Ascending aorta (tissue), 2 donors: Measurements from ENCODE around the gene MAPK13. TPM values are rescaled to one million over a fixed set of nuclear protein-coding genes. Genes with fewer than 3 reads are reported as not detected.

Source experiments
- DNase-seq, 2 donors: peaks; one replicate each; pipeline ENCODE4 v3.0.0-alpha.2; 2019; ENCODE audit warnings: low spot score in 2 of 2
- H3K27ac ChIP-seq, 2 donors: fragments of 200-600 bp; sonication (generic); one replicate each; pipeline ENCODE4 v1.5.1; 2016 to 2017; ENCODE audit warnings: mild to moderate bottlenecking in 1 of 2
- H3K27me3 ChIP-seq: fragments of 200-600 bp; sonication (generic); one replicate; pipeline ENCODE4 v1.5.1; 2017
- H3K36me3 ChIP-seq, 2 donors: fragments of 200-600 bp; sonication (generic); one replicate each; pipeline ENCODE4 v1.5.1; 2016
- H3K4me1 ChIP-seq, 2 donors: fragments of 200-600 bp; sonication (generic); one replicate each; pipeline ENCODE4 v1.5.1; 2016 to 2017; ENCODE audit warnings: mild to moderate bottlenecking in 1 of 2
- H3K4me3 ChIP-seq, 2 donors: fragments of 200-600 bp; sonication (generic); one replicate each; pipeline ENCODE4 v1.5.1; 2016 to 2017; ENCODE audit warnings: mild to moderate bottlenecking in 1 of 2
- H3K9me3 ChIP-seq, 2 donors: fragments of 200-600 bp; sonication (generic); one replicate each; pipeline ENCODE4 v1.5.1; 2016
- CTCF ChIP-seq, 3 experiments: fragments of 200-600 bp in 2 of 3; fragments of 450-650 bp in 1 of 3; sonication (generic) in 2 of 3; IDR thresholded peaks; one replicate each; pipeline ENCODE4 v1.5.1; 2016 to 2019; ENCODE audit warnings: antibody characterized with exemption in 3 of 3, mild to moderate bottlenecking in 1 of 3, moderate library complexity in 1 of 3
- intact Hi-C: fragments of 100-400 bp; cut with DNase I; formaldehyde crosslinking; loops from one replicate; pipeline ENCODE4 v1.15.1; 2023
- total RNA-seq: library from RNA; depleted of rRNA; stranded (reverse); fragments of >200 nt; gene quantifications from one replicate; pipeline ENCODE4 v1.1.0, GENCODE V29; 2016

Gene MAPK13
- total RNA-seq, 1 donor from 2014 or later: 7.7 TPM

DNA sequence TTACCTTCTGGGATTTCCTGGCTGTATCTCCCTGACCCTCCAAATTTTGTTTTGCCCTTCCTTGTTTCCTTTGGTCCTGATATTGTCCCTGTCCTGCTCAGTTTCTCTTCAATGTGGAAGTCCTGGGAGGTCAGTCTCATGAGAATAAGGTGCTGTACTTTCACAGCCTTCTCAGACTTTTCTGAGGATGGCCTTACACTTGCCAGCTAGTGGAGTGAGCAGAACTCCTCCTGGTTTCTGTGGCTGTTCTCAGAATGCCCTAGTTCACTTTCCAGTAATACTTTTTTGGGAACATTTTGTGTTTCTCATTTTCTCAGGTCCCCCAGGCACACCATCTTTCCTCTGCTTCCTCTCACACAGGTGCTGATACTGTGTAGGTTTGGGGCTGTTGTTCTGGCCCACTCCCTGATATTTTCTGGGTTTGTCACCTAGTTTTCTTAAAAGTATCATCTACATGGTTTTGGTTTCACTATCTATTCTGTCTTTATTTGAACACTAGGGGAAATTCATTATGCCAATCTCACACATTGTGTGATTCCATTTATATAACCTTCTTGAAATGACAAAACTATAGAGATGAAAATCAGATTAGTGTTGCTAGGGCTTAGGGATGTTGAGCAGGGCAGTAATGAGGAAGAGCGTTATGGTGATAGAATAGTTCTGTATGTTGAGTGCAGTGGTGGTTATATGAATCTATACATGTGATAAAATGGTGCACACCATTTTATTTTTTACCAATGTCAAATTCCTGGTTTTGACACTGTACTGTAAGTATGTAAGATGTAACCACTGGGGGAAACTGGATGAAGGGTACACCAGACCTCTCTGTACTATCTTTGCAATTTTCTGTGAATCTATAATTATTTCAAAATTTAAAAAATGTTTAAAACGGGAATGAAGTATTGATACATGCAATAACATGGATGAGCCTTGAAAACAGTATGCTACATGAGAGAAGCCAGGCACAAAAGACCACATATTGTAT is 39.0 kb downstream of the MAPK13 start:
- no peaks in the 10 kb centered on the region for H3K27me3 ChIP-seq
- no peak overlapping the region for H3K27ac ChIP-seq
- no peaks in the 10 kb centered on the region for H3K4me1 ChIP-seq
- intact Hi-C loops: no loop called here
- no peaks in the 10 kb centered on the region for H3K36me3 ChIP-seq
- TF ChIP-seq CTCF (IDR thresholded peaks at IDR 0.05): no peak
- no peak for DNase-seq
- H3K4me3 ChIP-seq: no peak overlapping the region
- H3K9me3 ChIP-seq: no peaks in the 10 kb centered on the region

GRCh38 chr6:36170704-36171103 is 40.4 kb downstream of the MAPK13 start:
- Histone ChIP-seq H3K9me3 (no peaks in the 10 kb centered on the region), H3K27me3 (no peaks in the 10 kb centered on the region), H3K4me3 (no peak overlapping the region), H3K4me1 (no peaks in the 10 kb centered on the region), H3K27ac (no peak overlapping the region), H3K36me3 (no peaks in the 10 kb centered on the region)
- intact Hi-C loops: no loop called here
- TF ChIP-seq CTCF (IDR thresholded peaks at IDR 0.05): no peak
- no peak for DNase-seq

GRCh38 chr6:36171573-36171972 is 41.3 kb downstream of the MAPK13 start:
- intact Hi-C loops: no loop called here
- no peak for DNase-seq
- no peak overlapping the region for H3K27ac ChIP-seq
- TF ChIP-seq CTCF (IDR thresholded peaks at IDR 0.05): no peak
- no peaks in the 10 kb centered on the region for H3K9me3 ChIP-seq
- no peaks in the 10 kb centered on the region for H3K36me3 ChIP-seq
- H3K4me3 ChIP-seq: no peak overlapping the region
- H3K4me1 ChIP-seq: no peaks in the 10 kb centered on the region
- H3K27me3 ChIP-seq: no peaks in the 10 kb centered on the region

GRCh38 chr6:36177166-36177565 is 46.9 kb downstream of the MAPK13 start:
- TF ChIP-seq CTCF (IDR thresholded peaks at IDR 0.05): no peak
- Histone ChIP-seq H3K27me3 (no peaks in the 10 kb centered on the region), H3K27ac (no peak overlapping the region), H3K4me1 (no peaks in the 10 kb centered on the region), H3K36me3 (no peaks in the 10 kb centered on the region), H3K4me3 (no peak overlapping the region), H3K9me3 (peaks cover 0 to 8% of the 10 kb centered on the region in 2 donors)
- intact Hi-C loops: no loop called here
- no peak for DNase-seq

DNA sequence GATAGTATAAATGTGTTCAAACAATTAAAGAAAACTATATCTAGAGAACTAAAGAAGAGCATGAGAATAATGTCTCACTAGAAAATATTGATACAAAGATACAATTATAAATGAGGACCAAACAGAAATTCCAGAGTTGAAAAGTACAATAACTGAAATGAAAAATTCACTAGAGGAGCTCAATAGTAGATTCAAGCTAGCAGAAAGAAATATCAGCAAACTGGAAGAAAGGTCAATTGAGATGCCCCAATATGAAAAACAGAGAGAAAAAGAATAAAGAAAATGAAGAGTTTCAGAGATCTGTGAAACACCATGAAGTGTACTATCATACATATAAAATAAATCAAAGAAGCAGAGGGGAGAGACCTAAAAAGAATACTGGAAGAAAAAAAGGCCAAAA is 48.2 kb downstream of the MAPK13 start:
- Histone ChIP-seq H3K9me3 (peaks cover 0 to 15% of the 10 kb centered on the region in 2 donors), H3K4me3 (no peak overlapping the region), H3K27me3 (no peaks in the 10 kb centered on the region), H3K27ac (no peak overlapping the region), H3K4me1 (no peaks in the 10 kb centered on the region), H3K36me3 (no peaks in the 10 kb centered on the region)
- no peak for DNase-seq
- intact Hi-C loops: no loop called here
- TF ChIP-seq CTCF (IDR thresholded peaks at IDR 0.05): no peak
